ENCODE measurements around the gene NXPH1. TPM values are rescaled to one million over a fixed set of nuclear protein-coding genes. Genes with fewer than 3 reads are reported as not detected.

NXPH1 gene
- total and polyA plus RNA-seq, 4 donors = 17.1 to 71.3 (median 58.5) TPM

DNA sequence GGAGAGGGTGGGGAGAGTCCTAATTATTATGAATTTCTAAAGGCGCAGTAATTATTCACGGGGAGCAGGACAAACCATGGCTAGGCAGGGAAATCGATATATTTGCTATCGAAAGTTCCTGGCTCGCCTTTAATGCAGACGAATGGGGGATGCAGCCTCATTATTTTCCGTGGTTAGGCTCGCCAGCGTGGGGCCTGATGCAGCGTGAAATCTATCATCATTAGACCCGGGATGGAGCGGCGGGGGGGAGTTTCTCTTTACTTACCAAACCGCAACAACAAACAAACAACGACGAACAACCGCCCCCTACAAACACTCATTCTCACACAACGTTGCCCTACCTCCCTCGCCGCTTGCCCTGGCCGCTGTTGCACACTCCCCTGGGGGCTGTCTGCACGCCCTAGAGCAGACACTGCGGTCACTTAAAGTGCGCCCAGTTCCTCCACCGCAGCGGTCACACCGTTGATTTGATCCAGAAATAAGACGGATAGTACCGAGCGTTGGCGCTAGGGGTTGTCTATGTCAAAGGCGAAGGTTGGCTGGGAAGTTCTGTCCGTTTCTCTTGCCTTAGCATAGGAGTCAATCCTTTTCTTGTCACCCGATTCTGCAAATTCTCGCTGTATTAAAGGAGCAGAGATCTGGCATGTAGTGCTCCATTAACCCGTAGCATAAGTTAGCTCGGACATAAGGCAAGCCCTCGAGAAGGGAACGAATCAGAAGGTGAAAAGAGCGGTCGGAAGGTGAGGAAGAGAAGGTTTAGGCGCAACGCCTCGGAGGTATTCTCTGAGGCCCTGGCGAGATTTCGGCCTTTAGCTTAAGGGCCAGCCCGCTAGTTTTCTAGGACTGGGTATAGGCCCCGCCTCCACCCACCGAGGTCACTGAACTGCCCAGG lies 10.4 kb downstream of the NXPH1 start:
- no peaks in the 10 kb centered on the region for H3K36me3 ChIP-seq (ENCODE audit: control insufficient read depth, insufficient read depth, low read length)
- H3K4me3 ChIP-seq (ENCODE audit: low read depth, low read length) = peak overlapping the region; percentile 42
- no peak overlapping the region for H3K27ac ChIP-seq (ENCODE audit: low read depth, low read length)
- 7% methylated on average over 47 of the region's 49 CpGs for WGBS (ENCODE audit: insufficient coverage)
- peaks cover 51% of the 10 kb centered on the region for H3K27me3 ChIP-seq (ENCODE audit: control insufficient read depth, insufficient read depth, low read length)
- peak in 3 of 6 donors; percentile 56 to 93 (median 73) for DNase-seq (ENCODE audit: low read depth in 4 of 6, low spot score in 6 of 6)
- H3K9me3 ChIP-seq (ENCODE audit: control insufficient read depth, insufficient read depth, low read length) = no peaks in the 10 kb centered on the region
- peaks cover 35% of the 10 kb centered on the region for H3K4me1 ChIP-seq (ENCODE audit: control insufficient read depth, insufficient read depth, low read length)

DNA sequence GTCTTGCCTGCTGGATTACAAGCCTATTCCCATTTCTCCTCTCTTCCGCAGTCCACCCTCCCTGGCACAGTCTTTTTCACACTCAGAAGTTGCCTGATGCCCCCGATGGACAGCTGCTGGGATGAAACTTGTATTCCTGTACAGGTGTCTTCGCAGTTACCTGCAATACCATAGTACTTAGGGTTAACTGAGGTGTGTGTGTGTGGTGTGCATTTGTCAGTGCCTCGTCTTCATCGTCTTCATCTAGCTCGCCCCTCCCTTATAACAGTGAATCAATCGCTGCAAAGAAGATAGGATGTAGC lies 11.0 kb downstream of the NXPH1 start:
- peak in 1 of 6 donors; percentile 59 for DNase-seq (ENCODE audit: low read depth in 4 of 6, low spot score in 6 of 6)
- 50% methylated on average over 1 of the region's 7 CpGs for WGBS (ENCODE audit: insufficient coverage)
- no peaks in the 10 kb centered on the region for H3K9me3 ChIP-seq (ENCODE audit: control insufficient read depth, insufficient read depth, low read length)
- H3K4me3 ChIP-seq (ENCODE audit: low read depth, low read length) = peak overlapping the region; percentile 42
- H3K4me1 ChIP-seq (ENCODE audit: control insufficient read depth, insufficient read depth, low read length) = peaks cover 35% of the 10 kb centered on the region
- no peaks in the 10 kb centered on the region for H3K36me3 ChIP-seq (ENCODE audit: control insufficient read depth, insufficient read depth, low read length)
- no peak overlapping the region for H3K27ac ChIP-seq (ENCODE audit: low read depth, low read length)
- H3K27me3 ChIP-seq (ENCODE audit: control insufficient read depth, insufficient read depth, low read length) = peaks cover 47% of the 10 kb centered on the region

DNA sequence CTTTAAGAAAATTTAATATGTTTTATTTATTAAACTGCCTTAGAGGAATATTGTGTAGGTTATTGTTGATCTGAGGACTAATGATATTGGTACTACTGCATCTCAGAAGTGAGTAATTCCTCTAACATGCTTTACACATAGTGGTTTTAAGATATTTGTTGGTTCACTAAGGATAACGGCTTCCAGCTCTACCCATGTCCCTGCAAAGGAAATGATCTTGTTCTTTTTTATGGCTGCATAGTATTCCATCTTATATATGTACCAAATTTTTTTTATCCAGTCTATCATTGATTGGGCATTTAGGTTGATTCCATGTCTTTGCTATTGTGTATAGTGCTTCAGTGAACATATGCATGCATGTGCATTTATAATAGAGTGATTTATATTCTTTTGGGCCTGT lies 20.1 kb downstream of the NXPH1 start:
- Histone ChIP-seq H3K27me3 (ENCODE audit: control insufficient read depth, insufficient read depth, low read length) (no peaks in the 10 kb centered on the region), H3K36me3 (ENCODE audit: control insufficient read depth, insufficient read depth, low read length) (no peaks in the 10 kb centered on the region), H3K9me3 (ENCODE audit: control insufficient read depth, insufficient read depth, low read length) (no peaks in the 10 kb centered on the region), H3K4me3 (ENCODE audit: low read depth, low read length) (no peak overlapping the region), H3K27ac (ENCODE audit: low read depth, low read length) (no peak overlapping the region), H3K4me1 (ENCODE audit: control insufficient read depth, insufficient read depth, low read length) (no peaks in the 10 kb centered on the region)
- DNase-seq (ENCODE audit: low read depth in 4 of 6, low spot score in 6 of 6) = no peak
- no CpG with 5 or more reads among the region's 1 CpG for WGBS (ENCODE audit: insufficient coverage)

DNA sequence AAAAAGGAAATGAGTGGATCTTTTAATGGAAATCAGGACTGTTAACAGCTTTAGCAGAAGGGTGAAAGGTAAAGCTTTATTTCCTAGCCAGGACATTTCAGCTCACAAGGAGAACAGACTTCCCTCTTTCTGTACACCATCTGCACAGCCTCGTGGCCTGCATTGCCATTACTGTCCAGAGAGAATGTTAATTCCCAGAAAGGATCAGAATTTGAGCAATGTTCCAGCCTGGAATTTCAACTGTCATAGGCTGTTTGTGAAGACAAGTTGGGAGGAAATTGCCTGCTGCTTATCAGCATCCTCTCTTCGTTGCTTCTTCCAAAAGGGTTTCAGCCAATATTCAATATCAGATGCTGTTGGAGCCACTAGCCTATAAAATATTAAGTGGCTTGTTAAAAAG lies 22.0 kb downstream of the NXPH1 start:
- no peak overlapping the region for H3K27ac ChIP-seq (ENCODE audit: low read depth, low read length)
- no peak for DNase-seq (ENCODE audit: low read depth in 4 of 6, low spot score in 6 of 6)
- H3K4me1 ChIP-seq (ENCODE audit: control insufficient read depth, insufficient read depth, low read length) = no peaks in the 10 kb centered on the region
- H3K9me3 ChIP-seq (ENCODE audit: control insufficient read depth, insufficient read depth, low read length) = no peaks in the 10 kb centered on the region
- H3K36me3 ChIP-seq (ENCODE audit: control insufficient read depth, insufficient read depth, low read length) = no peaks in the 10 kb centered on the region
- no peak overlapping the region for H3K4me3 ChIP-seq (ENCODE audit: low read depth, low read length)
- WGBS (ENCODE audit: insufficient coverage) = no CpG with 5 or more reads among the region's 2 CpGs
- no peaks in the 10 kb centered on the region for H3K27me3 ChIP-seq (ENCODE audit: control insufficient read depth, insufficient read depth, low read length)

DNA sequence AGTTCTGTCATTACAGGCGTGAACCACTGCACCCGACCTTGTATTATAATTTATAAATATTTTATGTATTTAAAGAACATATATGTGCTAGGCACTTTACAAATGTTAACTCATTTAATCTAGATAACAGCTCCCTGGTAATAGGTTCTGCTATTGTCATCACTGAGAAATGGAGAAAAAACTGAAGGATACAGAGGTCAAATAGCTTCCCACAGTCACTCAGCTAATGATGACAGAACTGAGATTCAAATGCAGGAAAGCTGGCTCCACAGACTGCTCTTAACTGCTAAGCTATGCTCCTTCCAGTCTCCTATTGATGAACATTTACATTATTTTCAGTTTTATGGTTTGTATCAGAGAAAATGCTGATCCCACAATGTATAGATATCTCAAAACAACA lies 28.9 kb downstream of the NXPH1 start:
- Histone ChIP-seq H3K27me3 (ENCODE audit: control insufficient read depth, insufficient read depth, low read length) (no peaks in the 10 kb centered on the region), H3K27ac (ENCODE audit: low read depth, low read length) (no peak overlapping the region), H3K4me1 (ENCODE audit: control insufficient read depth, insufficient read depth, low read length) (no peaks in the 10 kb centered on the region), H3K9me3 (ENCODE audit: control insufficient read depth, insufficient read depth, low read length) (no peaks in the 10 kb centered on the region), H3K36me3 (ENCODE audit: control insufficient read depth, insufficient read depth, low read length) (no peaks in the 10 kb centered on the region), H3K4me3 (ENCODE audit: low read depth, low read length) (no peak overlapping the region)
- WGBS (ENCODE audit: insufficient coverage) = no CpG with 5 or more reads among the region's 2 CpGs
- no peak for DNase-seq (ENCODE audit: low read depth in 4 of 6, low spot score in 6 of 6)

DNA sequence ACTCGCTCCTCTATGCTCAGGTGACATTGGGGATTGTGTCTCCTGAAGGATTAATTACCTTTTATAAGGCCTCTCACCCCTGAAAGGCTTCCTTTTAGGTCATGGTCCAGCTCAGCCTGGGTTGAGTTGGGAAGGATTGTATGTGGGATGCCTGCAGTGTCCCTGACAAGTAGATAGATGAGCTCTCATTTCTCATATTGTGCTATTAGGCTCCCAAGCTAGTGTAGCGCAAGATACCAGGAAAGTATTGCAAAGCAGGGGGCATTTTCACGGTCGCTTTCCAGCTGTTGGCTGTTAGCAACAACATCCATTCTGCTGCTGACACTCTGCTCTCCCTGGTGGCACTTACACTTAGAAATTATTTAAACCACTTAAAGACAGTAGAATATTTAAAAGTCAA lies 31.9 kb downstream of the NXPH1 start:
- H3K36me3 ChIP-seq (ENCODE audit: control insufficient read depth, insufficient read depth, low read length) = no peaks in the 10 kb centered on the region
- H3K4me3 ChIP-seq (ENCODE audit: low read depth, low read length) = no peak overlapping the region
- peak in 1 of 6 donors; percentile 53 for DNase-seq (ENCODE audit: low read depth in 4 of 6, low spot score in 6 of 6)
- WGBS (ENCODE audit: insufficient coverage) = 66% methylated on average over 3 of the region's 4 CpGs
- H3K9me3 ChIP-seq (ENCODE audit: control insufficient read depth, insufficient read depth, low read length) = no peaks in the 10 kb centered on the region
- H3K27ac ChIP-seq (ENCODE audit: low read depth, low read length) = no peak overlapping the region
- no peaks in the 10 kb centered on the region for H3K27me3 ChIP-seq (ENCODE audit: control insufficient read depth, insufficient read depth, low read length)
- H3K4me1 ChIP-seq (ENCODE audit: control insufficient read depth, insufficient read depth, low read length) = no peaks in the 10 kb centered on the region

DNA sequence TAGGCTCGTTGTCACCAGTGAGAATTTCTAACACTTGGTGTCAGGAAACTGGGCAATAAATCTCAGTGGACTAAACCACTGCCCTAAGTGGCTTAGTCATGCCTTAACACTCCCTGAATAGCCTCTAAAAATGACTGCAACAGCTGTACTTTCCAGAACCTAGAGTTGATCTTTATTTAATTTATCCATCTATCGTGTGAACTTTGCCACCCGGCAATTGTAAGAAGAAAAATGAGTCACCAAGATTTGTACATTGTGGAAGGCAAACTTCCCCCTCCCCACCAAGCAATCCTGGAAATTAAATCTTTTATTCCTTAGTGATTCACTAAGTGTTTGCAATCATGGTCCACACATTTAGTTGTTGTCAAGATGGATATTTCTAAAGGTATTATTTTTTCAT lies 47.1 kb downstream of the NXPH1 start:
- WGBS (ENCODE audit: insufficient coverage) = 18% methylated on average over 1 of the region's 3 CpGs
- Histone ChIP-seq H3K9me3 (ENCODE audit: control insufficient read depth, insufficient read depth, low read length) (peaks cover 5% of the 10 kb centered on the region), H3K4me3 (ENCODE audit: low read depth, low read length) (no peak overlapping the region), H3K36me3 (ENCODE audit: control insufficient read depth, insufficient read depth, low read length) (no peaks in the 10 kb centered on the region), H3K4me1 (ENCODE audit: control insufficient read depth, insufficient read depth, low read length) (no peaks in the 10 kb centered on the region), H3K27ac (ENCODE audit: low read depth, low read length) (no peak overlapping the region), H3K27me3 (ENCODE audit: control insufficient read depth, insufficient read depth, low read length) (no peaks in the 10 kb centered on the region)
- no peak for DNase-seq (ENCODE audit: low read depth in 4 of 6, low spot score in 6 of 6)

DNA sequence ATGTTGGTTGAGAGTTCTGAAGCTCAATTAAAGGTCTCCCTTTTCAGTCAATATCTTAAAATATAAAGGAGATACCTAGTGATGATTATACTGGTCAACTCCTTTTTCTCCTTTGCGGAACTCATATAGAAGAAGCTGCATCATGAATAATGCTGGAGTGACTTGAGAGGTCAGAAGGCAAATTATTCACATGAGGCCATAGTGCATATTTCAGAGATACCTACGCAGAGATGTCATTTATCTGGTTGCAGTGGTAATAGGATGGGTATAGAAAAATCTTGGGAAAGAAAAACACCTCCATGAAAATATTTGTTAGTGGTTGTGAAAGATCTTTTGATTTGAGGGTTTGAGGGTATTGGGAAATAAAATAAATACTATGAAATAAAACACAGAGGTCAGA lies 47.7 kb downstream of the NXPH1 start:
- no CpG with 5 or more reads among the region's 2 CpGs for WGBS (ENCODE audit: insufficient coverage)
- Histone ChIP-seq H3K27me3 (ENCODE audit: control insufficient read depth, insufficient read depth, low read length) (no peaks in the 10 kb centered on the region), H3K27ac (ENCODE audit: low read depth, low read length) (no peak overlapping the region), H3K4me3 (ENCODE audit: low read depth, low read length) (no peak overlapping the region), H3K9me3 (ENCODE audit: control insufficient read depth, insufficient read depth, low read length) (peaks cover 5% of the 10 kb centered on the region), H3K36me3 (ENCODE audit: control insufficient read depth, insufficient read depth, low read length) (no peaks in the 10 kb centered on the region), H3K4me1 (ENCODE audit: control insufficient read depth, insufficient read depth, low read length) (no peaks in the 10 kb centered on the region)
- no peak for DNase-seq (ENCODE audit: low read depth in 4 of 6, low spot score in 6 of 6)

DNA sequence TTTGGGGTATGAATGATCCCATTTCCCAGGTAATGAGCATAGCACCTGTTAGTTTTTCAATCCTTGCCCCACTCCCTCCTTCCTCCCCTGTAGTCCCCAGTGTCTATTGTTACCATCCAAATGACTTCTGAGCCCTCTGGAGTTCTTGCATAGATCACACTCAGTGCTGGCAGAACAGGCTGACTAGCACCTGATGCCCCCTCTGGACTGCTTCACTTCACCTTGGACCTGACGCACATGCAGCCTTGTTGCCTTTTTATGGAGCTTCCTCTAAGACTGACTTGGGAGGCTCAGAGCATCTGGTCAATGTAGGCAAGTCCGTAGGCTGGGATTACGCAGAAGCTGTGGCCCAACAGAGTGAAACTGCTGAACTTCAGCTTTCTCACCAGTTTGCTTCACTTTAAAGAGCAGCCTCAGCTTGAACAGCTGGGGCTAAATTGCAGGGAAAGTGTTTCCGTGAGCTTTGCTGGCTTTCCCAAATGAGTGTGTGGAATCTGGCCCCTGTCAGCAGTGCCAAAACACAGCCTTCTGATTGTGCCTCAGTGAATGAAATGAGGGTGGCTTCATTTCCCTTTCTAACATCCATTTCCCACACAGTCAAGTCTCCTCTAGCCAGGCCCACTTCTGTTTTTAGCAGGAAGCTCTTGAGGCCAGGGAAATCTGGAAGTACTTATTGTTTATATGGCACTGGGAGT lies 48.5 kb downstream of the NXPH1 start:
- Histone ChIP-seq H3K9me3 (ENCODE audit: control insufficient read depth, insufficient read depth, low read length) (peaks cover 5% of the 10 kb centered on the region), H3K4me3 (ENCODE audit: low read depth, low read length) (no peak overlapping the region), H3K27ac (ENCODE audit: low read depth, low read length) (peak overlapping the region; percentile 5), H3K4me1 (ENCODE audit: control insufficient read depth, insufficient read depth, low read length) (no peaks in the 10 kb centered on the region), H3K36me3 (ENCODE audit: control insufficient read depth, insufficient read depth, low read length) (no peaks in the 10 kb centered on the region), H3K27me3 (ENCODE audit: control insufficient read depth, insufficient read depth, low read length) (no peaks in the 10 kb centered on the region)
- 75% methylated on average over 3 of the region's 4 CpGs for WGBS (ENCODE audit: insufficient coverage)
- peak in 4 of 6 donors; percentile 2 to 75 (median 10) for DNase-seq (ENCODE audit: low read depth in 4 of 6, low spot score in 6 of 6)
